Measurements from ENCODE around the gene ANKRD36C. TPM values are rescaled to one million over a fixed set of nuclear protein-coding genes. Genes with fewer than 3 reads are reported as not detected.
A peak's percentile ranks its signal among the peaks of the same experiment; 100 is the strongest.
"Not testable (repeated sequence)": the region's sequence is repeated elsewhere in the genome, so short reads cannot be mapped to it uniquely, and the experiment has no call there.

Gene ANKRD36C
- total RNA-seq, 2 donors from 2014 or later = 18.9 to 24.9 TPM

DNA sequence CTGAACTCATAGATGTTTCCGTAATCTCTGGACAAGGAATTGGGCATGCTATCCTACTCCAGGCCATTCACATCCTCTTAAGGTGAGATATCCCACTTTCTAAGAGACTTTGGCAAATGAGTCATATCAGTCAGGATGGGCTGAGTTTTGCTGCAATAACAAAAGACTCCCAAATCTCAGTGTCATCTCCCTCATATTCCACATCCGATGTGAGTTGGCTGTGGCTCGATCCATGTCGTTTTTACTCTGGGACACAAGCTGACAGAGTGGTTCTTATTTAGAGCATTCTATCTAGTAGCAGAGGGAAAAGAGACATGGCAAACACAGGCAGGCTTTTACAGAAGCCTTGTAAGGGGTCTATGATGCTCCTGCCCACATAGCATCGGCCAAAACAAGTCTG is 14.6 kb upstream of the ANKRD36C start:
- intact Hi-C loops (cut with DNase I) = loop anchor here (10.0 kb wide), 1 partner anchor 169 kb away; no protein-coding TSS in a partner anchor

GRCh38 chr2:95992520-95993272 is 1.1 kb upstream of the ANKRD36C start:
- H3K9me3 ChIP-seq; H3K4me1 ChIP-seq; H3K27me3 ChIP-seq; intact Hi-C loops (cut with DNase I); H3K36me3 ChIP-seq: not testable (repeated sequence)
- Histone ChIP-seq H3K4me3 (peak overlapping the region; percentile 63), H3K27ac (peak overlapping the region; percentile 92), H3K9ac (ENCODE audit: low read depth in 2 of 2, low read length in 2 of 2) (peak overlapping the region; percentile 83 to 85)
- peak; percentile 86 for TF ChIP-seq CTCF (IDR thresholded peaks at IDR 0.05)
- DNase-seq = peak; percentile 90

More for the DNA sequence above, 14.6 kb upstream of the ANKRD36C start:
- H3K27ac ChIP-seq; H3K36me3 ChIP-seq; H3K9ac ChIP-seq (ENCODE audit: low read depth in 2 of 2, low read length in 2 of 2); H3K4me1 ChIP-seq; H3K4me3 ChIP-seq; H3K9me3 ChIP-seq; DNase-seq; H3K27me3 ChIP-seq: not testable (repeated sequence)

GRCh38 chr2:95992102-95992501 is 478 bp upstream of the ANKRD36C start:
- H3K9me3 ChIP-seq; H3K4me1 ChIP-seq; intact Hi-C loops (cut with DNase I); DNase-seq; H3K36me3 ChIP-seq; H3K27me3 ChIP-seq: not testable (repeated sequence)
- peak overlapping the region in 1 of 2 donors; percentile 83 for H3K9ac ChIP-seq (ENCODE audit: low read depth in 2 of 2, low read length in 2 of 2)
- H3K4me3 ChIP-seq = peak overlapping the region; percentile 63
- H3K27ac ChIP-seq = peak overlapping the region; percentile 92

DNA sequence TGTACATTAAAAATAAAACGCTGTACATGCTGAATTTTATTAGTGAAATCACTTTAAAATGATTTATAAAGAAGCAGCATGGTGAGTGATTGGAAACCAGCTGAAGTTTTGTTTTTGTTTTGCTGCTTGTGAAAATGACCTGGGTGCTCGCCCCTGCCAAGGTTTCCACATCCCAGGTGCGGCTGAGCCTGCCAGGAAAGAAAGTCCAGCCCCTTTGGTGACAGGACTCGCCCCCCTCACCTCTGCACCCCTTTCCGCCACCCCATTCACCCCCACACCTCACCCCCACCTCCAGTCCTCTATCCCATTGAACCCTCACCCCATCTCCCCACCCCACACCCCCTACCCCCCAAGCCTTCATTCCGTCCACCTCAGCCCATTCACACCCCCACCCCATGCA is 740 bp downstream of the ANKRD36C start:
- H3K27ac ChIP-seq; H3K36me3 ChIP-seq; H3K9me3 ChIP-seq; H3K9ac ChIP-seq (ENCODE audit: low read depth in 2 of 2, low read length in 2 of 2); DNase-seq; H3K4me1 ChIP-seq; intact Hi-C loops (cut with DNase I); H3K27me3 ChIP-seq: not testable (repeated sequence)
- peak overlapping the region; percentile 9 for H3K4me3 ChIP-seq

DNA sequence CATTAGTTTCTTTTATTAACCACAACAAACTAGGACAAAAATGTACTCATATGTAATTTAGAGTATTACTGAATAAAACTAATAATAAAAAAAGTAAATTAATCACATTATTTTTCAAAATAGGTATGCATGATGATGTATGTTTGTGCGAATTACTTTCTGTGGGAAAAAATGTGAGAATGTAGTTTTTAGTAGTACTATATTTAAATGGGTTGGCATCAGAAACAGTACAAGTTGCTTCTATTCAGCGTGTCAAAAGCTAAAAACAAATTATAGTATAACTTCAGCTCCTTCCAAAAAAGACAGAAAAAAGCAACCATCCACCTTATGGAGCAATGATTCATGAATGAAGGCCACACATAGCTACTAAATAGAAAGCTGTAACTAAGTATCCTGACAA is 40.0 kb downstream of the ANKRD36C start:
- H3K27ac ChIP-seq; intact Hi-C loops (cut with DNase I); H3K27me3 ChIP-seq; H3K4me1 ChIP-seq; H3K4me3 ChIP-seq; H3K9ac ChIP-seq (ENCODE audit: low read depth in 2 of 2, low read length in 2 of 2); H3K36me3 ChIP-seq; DNase-seq; H3K9me3 ChIP-seq: not testable (repeated sequence)

DNA sequence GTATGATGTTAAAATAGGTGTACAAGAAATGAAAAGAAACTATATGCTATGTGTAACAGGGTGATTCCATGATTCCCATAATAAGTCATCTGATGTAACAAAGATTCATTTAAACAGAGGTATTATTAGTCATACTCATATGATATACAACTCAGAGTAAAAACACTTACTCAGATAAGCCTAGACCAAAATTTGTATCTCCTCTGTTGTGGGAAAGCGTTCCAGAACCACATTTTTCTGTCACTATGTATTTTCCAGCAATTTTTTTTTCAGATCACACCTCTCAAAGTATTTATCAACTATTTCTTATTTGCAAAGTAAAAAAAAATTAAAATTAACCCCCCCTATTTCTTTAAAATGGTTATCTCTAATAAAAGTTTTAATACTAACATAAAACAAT is 43.6 kb downstream of the ANKRD36C start:
- H3K4me1 ChIP-seq; H3K36me3 ChIP-seq; H3K27me3 ChIP-seq; intact Hi-C loops (cut with DNase I); DNase-seq; H3K9ac ChIP-seq (ENCODE audit: low read depth in 2 of 2, low read length in 2 of 2); H3K27ac ChIP-seq; H3K9me3 ChIP-seq; H3K4me3 ChIP-seq: not testable (repeated sequence)

GRCh38 chr2:95939947-95940346 is 51.7 kb downstream of the ANKRD36C start:
- H3K9me3 ChIP-seq; intact Hi-C loops (cut with DNase I); H3K27ac ChIP-seq; DNase-seq; H3K36me3 ChIP-seq; H3K4me1 ChIP-seq; H3K9ac ChIP-seq (ENCODE audit: low read depth in 2 of 2, low read length in 2 of 2); H3K4me3 ChIP-seq; H3K27me3 ChIP-seq: not testable (repeated sequence)

GRCh38 chr2:95930740-95931139 is 60.9 kb downstream of the ANKRD36C start:
- H3K4me3 ChIP-seq; intact Hi-C loops (cut with DNase I); H3K27me3 ChIP-seq; H3K9me3 ChIP-seq; H3K9ac ChIP-seq (ENCODE audit: low read depth in 2 of 2, low read length in 2 of 2); DNase-seq; H3K27ac ChIP-seq; H3K4me1 ChIP-seq; H3K36me3 ChIP-seq: not testable (repeated sequence)

- H3K27me3 ChIP-seq; H3K9ac ChIP-seq (ENCODE audit: low read depth in 2 of 2, low read length in 2 of 2); DNase-seq; H3K4me1 ChIP-seq; H3K27ac ChIP-seq; intact Hi-C loops (cut with DNase I); H3K9me3 ChIP-seq; H3K36me3 ChIP-seq; H3K4me3 ChIP-seq: not testable (repeated sequence)
These were observed 74.6 kb downstream of the ANKRD36C start for GRCh38 chr2:95917007-95917406.

DNA sequence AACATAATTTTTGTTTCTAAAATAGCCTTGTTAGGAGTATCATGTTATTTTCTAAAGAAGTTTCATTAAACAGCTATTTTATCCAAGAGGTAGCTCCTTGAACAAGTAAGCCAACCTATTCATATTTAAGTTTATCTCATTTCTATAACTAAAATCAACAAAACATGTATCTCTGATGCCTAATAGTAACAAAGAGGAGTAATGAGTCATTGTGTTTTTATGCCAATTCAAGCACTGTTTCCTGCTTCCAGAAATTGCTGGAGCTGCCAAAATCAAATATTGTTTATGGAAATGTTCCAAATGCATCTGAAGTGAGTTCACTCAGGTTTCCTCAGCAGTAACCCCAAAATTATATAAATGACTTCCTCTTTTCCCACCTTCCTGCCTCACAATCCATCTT is 76.5 kb downstream of the ANKRD36C start:
- DNase-seq; H3K27me3 ChIP-seq; H3K27ac ChIP-seq; H3K4me1 ChIP-seq; H3K4me3 ChIP-seq; intact Hi-C loops (cut with DNase I); H3K36me3 ChIP-seq; H3K9me3 ChIP-seq; H3K9ac ChIP-seq (ENCODE audit: low read depth in 2 of 2, low read length in 2 of 2): not testable (repeated sequence)

DNA sequence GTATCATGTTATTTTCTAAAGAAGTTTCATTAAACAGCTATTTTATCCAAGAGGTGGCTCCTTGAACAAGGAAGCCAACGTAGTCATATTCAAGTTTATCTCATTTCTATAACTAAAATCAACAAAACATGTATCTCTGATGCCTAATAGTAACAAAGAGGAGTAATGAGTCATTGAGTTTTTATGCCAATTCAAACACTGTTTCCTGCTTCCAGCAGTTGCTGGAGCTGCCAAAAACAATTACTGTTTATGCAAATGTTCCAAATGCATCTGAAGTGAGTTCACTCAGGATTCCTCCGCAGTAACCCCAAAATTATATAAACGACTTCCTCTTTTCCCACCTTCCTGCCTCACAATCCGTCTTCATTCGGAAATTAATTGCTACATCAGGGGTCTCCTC is 80.2 kb downstream of the ANKRD36C start:
- DNase-seq; H3K9ac ChIP-seq (ENCODE audit: low read depth in 2 of 2, low read length in 2 of 2); H3K27me3 ChIP-seq; H3K4me3 ChIP-seq; H3K9me3 ChIP-seq; intact Hi-C loops (cut with DNase I); H3K36me3 ChIP-seq; H3K4me1 ChIP-seq; H3K27ac ChIP-seq: not testable (repeated sequence)

DNA sequence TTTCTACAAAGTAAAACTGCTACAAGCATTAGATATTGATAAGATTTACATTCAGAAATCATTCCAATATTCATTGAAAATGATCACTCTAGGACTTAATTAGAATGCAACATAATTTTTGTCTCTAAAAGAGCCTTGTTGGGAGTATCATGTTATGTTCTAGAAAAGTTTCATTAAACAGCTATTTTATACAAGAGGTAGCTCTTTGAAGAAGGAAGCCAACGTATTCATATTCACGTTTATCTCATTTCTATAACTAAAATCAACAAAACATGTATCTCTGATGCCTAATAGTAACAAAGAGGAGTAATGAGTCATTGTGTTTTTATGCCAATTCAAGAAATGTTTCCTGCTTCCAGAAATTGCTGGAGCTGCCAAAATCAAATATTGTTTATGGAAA is 97.2 kb downstream of the ANKRD36C start:
- H3K27me3 ChIP-seq; H3K9me3 ChIP-seq; H3K9ac ChIP-seq (ENCODE audit: low read depth in 2 of 2, low read length in 2 of 2); H3K27ac ChIP-seq; intact Hi-C loops (cut with DNase I); H3K4me3 ChIP-seq; H3K36me3 ChIP-seq; DNase-seq; H3K4me1 ChIP-seq: not testable (repeated sequence)

- H3K9ac ChIP-seq (ENCODE audit: low read depth in 2 of 2, low read length in 2 of 2); H3K27ac ChIP-seq; H3K4me1 ChIP-seq: not testable (repeated sequence)
These were observed 123.7 kb downstream of the ANKRD36C start for GRCh38 chr2:95867929-95868328.

More at GRCh38 chr2:95867929-95868328, 123.7 kb downstream of the ANKRD36C start:
- H3K4me3 ChIP-seq; intact Hi-C loops (cut with DNase I); DNase-seq; H3K36me3 ChIP-seq; H3K27me3 ChIP-seq; H3K9me3 ChIP-seq: not testable (repeated sequence)
